Suppressor macrophage treated with lipopolysaccharide for 1 hour (primary cell): Measurements from ENCODE around the gene PFAS.

Experiments
- DNase-seq, 3 donors: peaks; one replicate each; pipeline ENCODE4 v3.0.0-alpha.2; 2020 to 2022

The PFAS gene

DNA sequence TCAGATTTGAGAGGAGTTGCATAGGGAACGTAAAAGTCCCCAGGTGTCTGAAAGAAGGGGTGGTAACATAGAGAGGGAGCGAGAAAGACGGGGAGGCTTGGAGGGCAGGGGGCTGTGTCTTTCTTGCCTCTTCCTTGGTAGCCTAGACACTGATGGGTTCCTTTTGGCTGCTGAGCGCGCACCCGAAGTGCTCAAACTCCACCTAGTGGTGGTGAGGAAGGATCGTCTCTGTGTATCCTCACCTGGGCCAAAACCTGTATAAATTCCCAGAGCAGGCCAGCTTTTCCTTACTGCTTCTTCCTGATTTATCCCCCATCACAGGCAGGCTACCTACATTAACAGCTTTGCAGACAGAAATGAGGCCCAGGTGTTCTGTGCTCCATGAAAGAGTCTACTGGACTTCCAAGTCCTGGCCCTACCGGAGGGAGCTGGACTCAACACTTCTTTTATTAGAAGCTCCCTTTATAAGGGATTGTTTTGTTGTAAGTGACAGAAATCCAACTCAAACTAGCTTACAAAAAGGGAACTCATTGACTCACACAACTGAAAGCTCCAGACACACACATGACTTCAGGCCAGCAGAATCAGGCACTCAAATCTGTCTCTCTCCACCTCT is 51.6 kb downstream of the PFAS start:
- peak; percentile 75 to 82 (median 78) for DNase-seq

DNA sequence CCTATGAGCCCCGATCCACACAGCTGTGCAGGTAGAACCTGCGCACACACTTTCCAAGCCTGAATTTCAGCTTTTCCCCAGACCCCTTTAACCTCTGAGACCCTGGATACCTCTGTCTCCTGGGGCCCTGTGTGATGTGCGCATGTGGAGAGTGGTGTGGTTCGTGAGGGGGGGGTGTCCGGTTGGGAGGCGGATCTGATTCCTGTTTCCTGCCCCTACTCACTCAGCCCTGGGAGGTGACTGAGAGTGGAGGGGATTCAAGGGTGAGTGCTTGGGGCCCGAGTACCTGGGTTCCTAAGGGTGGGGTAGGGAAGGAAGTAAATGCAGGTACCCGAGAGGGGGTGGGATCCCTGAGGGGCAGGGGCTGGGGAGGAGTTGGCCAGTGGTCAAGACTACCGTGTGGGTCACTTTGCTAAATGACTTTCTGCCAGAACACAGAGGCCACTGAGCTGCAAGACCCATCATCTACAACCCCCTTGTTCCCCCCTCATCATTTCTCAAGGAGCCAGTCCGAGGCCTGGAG is 61.6 kb downstream of the PFAS start:
- no peak for DNase-seq

DNA sequence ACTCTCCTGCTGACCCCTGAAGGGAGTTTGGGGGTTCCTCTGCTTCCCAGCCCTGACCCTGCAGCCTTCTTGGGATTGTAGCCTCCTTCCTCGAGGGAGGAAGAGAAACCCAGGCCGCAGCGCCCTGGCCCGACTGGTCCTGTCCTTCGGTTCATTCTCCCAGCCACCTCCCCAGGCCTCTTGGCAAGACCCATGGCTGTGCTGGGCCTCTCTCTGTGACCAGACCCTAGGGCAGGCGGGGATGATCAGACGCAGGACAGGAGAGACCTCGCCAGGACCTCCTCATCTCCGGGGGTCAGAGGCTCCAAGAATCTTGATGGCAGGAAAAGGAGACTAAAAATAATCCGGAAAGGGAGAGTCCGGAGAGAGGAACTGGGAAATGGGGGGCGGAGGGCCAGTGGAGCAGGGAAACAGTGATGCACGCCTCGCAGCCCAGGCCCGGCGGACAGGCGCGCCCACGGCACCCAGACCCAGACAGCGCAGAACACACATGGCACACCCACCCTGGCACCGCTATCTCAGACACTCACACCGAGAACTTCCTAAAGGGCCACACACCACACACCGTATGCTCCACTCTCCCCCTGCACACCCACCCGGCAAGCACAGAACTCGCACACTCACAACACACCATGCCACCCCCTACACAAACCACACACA is 62.2 kb downstream of the PFAS start:
- no peak for DNase-seq

DNA sequence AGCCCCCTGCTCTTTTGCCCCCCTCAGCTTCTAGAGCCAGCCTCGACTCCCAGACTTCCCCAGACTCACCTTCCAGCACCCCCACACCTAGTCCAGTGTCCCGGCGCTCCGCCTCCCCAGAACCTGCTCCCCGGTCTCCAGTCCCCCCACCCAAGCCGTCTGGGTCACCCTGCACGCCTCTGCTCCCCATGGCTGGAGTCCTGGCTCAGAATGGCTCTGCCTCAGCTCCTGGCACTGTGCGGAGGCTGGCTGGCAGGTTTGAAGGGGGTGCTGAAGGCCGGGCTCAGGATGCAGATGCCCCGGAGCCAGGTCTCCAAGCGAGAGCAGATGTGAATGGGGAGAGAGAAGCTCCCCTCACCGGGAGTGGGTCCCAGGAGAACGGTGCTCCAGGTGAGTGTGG is 63.2 kb downstream of the PFAS start:
- DNase-seq = no peak

DNA sequence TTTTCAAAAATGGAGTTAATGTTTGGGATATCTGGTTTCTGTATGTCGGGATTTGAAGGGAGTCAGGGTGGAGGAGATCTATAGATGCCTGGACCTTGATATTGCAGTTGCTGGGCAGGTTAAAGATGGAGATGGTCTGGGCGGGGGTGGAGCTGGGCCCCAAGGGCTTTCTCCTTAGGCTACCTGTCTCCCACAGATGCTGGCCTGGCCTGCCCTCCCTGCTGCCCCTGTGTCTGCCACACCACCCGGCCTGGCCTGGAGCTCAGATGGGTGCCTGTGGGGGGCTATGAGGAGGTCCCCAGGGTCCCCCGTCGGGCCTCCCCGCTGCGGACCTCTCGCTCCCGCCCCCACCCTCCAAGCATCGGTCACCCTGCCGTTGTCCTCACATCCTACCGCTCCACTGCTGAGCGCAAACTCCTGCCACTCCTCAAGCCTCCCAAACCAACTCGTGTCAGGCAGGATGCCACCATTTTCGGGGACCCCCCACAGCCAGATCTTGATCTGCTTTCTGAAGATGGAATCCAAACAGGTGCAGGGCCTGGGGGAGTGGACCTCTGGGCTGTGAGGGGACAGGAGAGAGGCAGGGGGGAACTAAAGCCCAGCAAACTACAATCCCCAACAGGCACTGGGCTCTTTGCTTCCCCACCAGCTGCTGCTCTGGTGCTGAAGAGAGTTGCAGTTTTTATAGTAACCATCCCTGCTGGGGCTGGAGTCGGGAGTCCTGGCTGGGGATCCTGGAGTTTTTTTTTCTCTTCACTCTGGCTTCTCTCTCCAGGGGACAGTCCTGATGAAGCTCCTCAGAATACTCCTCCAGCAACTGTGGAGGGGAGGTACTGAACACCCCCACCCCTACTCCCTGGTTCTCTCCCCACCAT is 63.9 kb downstream of the PFAS start:
- DNase-seq = no peak

DNA sequence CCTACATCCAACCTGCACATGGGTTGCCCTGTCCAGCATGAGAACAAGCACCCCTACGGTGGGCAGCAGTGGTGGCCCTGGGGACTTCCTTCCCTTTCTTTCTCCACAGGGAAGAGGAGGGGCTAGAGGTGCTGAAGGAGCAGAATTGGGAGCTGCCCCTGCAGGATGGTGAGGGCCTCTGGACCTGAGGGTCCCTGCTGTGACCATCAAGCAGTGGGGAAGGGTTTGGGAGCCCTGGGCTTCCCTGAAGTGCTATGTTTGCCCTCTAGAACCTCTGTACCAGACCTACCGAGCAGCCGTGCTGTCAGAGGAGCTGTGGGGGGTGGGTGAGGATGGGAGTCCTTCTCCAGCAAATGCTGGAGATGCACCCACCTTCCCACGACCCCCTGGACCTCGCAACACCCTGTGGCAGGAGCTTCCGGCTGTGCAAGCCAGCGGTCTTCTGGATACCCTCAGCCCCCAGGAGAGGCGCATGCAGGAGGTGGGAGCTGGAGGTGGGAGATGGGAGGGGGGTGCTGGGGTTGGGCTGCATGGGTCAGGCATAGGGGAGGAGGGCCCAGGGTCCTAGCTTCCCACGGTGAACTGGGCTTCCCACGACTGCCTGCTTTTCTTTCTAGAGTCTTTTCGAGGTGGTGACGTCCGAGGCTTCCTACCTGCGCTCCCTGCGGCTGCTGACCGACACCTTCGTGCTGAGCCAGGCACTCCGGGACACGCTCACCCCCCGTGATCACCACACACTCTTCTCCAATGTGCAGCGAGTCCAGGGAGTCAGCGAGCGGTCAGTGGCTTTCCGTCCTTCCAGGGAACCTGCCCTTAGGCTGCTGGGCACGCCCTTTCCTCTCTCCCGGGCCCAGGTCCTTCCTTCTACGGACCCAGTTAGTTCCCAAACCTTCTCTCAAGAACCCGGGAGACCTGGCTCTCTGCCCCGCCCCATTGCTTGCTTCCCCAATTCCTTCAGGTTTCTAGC is 66.0 kb downstream of the PFAS start:
- DNase-seq = no peak

DNA sequence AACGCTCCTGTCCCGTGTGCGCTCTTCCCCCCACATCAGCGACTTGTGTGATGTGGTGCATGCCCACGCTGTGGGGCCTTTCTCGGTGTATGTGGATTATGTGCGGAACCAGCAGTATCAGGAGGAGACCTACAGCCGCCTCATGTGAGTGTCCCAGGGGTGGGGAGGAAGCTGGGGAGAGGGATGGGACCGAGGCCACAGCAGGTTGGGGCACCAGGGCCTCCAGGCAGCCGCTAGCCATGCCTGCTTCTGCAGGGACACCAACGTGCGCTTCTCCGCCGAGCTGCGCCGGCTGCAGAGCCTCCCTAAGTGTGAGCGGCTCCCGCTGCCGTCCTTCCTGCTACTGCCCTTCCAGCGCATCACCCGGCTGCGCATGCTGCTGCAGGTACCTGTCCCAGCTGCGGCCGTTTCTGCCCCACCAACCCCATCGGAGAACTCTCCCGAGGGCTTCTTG is 66.7 kb downstream of the PFAS start:
- DNase-seq = no peak

DNA sequence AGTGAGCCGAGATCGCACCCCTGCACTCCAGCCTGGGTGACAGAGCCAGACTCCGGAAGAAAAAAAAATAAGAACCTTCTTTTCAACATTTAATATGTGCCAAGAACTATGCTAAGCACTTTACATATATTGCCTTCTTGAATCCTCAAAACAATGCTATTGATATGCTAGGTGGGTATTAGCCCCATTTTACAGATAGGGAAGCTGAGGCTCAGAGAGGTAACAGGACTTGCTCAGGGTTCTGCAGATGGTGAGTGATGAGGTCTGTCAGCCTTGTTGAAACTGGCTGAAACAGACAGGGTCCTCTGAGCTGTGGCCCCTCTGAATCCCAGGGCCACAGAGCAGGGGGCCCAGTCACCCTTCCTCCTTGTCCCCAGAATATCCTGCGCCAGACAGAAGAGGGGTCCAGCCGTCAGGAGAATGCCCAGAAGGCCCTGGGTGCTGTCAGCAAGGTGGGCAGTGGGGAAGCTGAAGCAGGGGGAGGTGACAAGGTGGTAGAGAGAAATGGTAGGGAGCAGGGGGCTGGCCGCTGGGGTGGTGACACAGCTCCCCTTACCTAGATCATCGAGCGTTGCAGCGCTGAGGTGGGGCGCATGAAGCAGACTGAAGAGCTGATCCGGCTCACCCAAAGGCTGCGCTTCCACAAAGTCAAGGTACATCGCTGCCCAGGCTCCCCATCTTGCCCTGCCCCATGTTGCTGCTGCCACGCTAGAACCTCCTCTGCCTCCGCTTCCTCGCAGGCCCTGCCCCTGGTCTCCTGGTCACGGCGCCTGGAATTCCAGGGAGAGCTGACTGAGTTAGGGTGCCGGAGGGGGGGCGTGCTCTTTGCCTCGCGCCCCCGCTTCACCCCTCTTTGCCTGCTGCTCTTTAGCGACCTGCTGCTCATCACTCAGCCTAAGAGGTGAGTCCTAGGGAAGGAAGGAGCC is 69.2 kb downstream of the PFAS start:
- DNase-seq = no peak
